Endothelial cell of umbilical vein (primary cell): ENCODE data around the gene LENG9. TPM values are rescaled to one million over a fixed set of nuclear protein-coding genes. Genes with fewer than 3 reads are reported as not detected.

Experiments used
- polyA plus RNA-seq, 4 experiments: library from polyadenylated mRNA; depleted of rRNA in 3 of 4; stranded (reverse) in 3 of 4; unstranded in 1 of 4; fragments of >200 nt; gene quantifications; 2 replicates each; pipeline versions ENCODE4 v1.2.1 to v1.2.3, GENCODE V29; 2011 to 2012; ENCODE audit warnings: missing spikeins in 1 of 4
- small RNA-seq: library from RNA; depleted of rRNA; stranded (forward); fragments of <200 nt; gene quantifications from one replicate; pipeline ENCODE3, GENCODE V24; 2012; ENCODE audit warnings: low replicate concordance, low read depth; ENCODE audit not compliant: insufficient read depth, insufficient read length
- total RNA-seq: library from RNA; stranded (reverse); gene quantifications from 2 replicates; pipeline ENCODE4 v1.2.3, GENCODE V29; 2021

The LENG9 gene
- total and polyA plus RNA-seq, 2 donors (not counting 3 experiments of a cell fraction or from before 2014, with no cell fraction given): 0.97 to 2.8 TPM

Small RNA genes within 50 kb of the gene (small RNA-seq; reads per million reads assigned to genes)
- gene AC245884.3: not detected

Other genes starting within 250 kb of the LENG9 start
- not detected in 2 replicates for gene LILRB3, start 240.8 kb downstream of the LENG9 start, total RNA-seq
- gene LILRB3, start 240.8 kb downstream of the LENG9 start, polyA plus RNA-seq: not detected in 2 replicates
- not detected in 2 replicates for gene LILRA6, start 221.0 kb downstream of the LENG9 start, total RNA-seq
- 0.05 TPM in 1 of 2 replicates, not detected in the other for gene LILRA6, start 221.0 kb downstream of the LENG9 start, polyA plus RNA-seq
- gene LILRB5, start 206.5 kb downstream of the LENG9 start, total RNA-seq: not detected in 2 replicates
- gene LILRB5, start 206.5 kb downstream of the LENG9 start, polyA plus RNA-seq: not detected in 2 replicates
- not detected in 2 replicates for gene LILRB2, start 182.7 kb downstream of the LENG9 start, total RNA-seq
- gene LILRB2, start 182.7 kb downstream of the LENG9 start, polyA plus RNA-seq: not detected in 2 replicates
- not detected in 2 replicates for gene LILRA5, start 150.6 kb downstream of the LENG9 start, total RNA-seq
- gene LILRA5, start 150.6 kb downstream of the LENG9 start, polyA plus RNA-seq: not detected in 2 replicates
- gene LILRA4, start 124.6 kb downstream of the LENG9 start, total RNA-seq: not detected in 2 replicates
- gene LILRA4, start 124.6 kb downstream of the LENG9 start, polyA plus RNA-seq: not detected in 2 replicates
- gene LAIR1, start 98.8 kb downstream of the LENG9 start, total RNA-seq: not detected in 2 replicates
- not detected in 2 replicates for gene LAIR1, start 98.8 kb downstream of the LENG9 start, polyA plus RNA-seq
- gene TTYH1, start 48.3 kb downstream of the LENG9 start, total RNA-seq: not detected in 2 replicates
- not detected in 2 replicates for gene TTYH1, start 48.3 kb downstream of the LENG9 start, polyA plus RNA-seq
- 213 and 218 TPM in 2 replicates for gene LENG8, start 14.6 kb downstream of the LENG9 start, total RNA-seq
- gene LENG8, start 14.6 kb downstream of the LENG9 start, polyA plus RNA-seq: 130 and 134 TPM in 2 replicates
- 73.8 and 85.5 TPM in 2 replicates for gene CDC42EP5, start 9.5 kb upstream of the LENG9 start, total RNA-seq
- gene CDC42EP5, start 9.5 kb upstream of the LENG9 start, polyA plus RNA-seq: 37.3 and 48.3 TPM in 2 replicates
- gene LAIR2, start 39.1 kb upstream of the LENG9 start, total RNA-seq: not detected in 2 replicates
- not detected in 2 replicates for gene LAIR2, start 39.1 kb upstream of the LENG9 start, polyA plus RNA-seq
- not detected in 2 replicates for gene LILRA2, start 110.0 kb upstream of the LENG9 start, total RNA-seq
- gene LILRA2, start 110.0 kb upstream of the LENG9 start, polyA plus RNA-seq: not detected in 2 replicates
- not detected in 2 replicates for gene LILRA1, start 129.9 kb upstream of the LENG9 start, total RNA-seq
- gene LILRA1, start 129.9 kb upstream of the LENG9 start, polyA plus RNA-seq: not detected in 2 replicates
- not detected in 2 replicates for gene LILRB1, start 166.7 kb upstream of the LENG9 start, total RNA-seq
- not detected in 2 replicates for gene LILRB1, start 166.7 kb upstream of the LENG9 start, polyA plus RNA-seq
- gene LILRB4, start 199.2 kb upstream of the LENG9 start, total RNA-seq: not detected in 2 replicates
- not detected in 2 replicates for gene LILRB4, start 199.2 kb upstream of the LENG9 start, polyA plus RNA-seq